Measurements from ENCODE around the gene ARHGAP24. TPM values are rescaled to one million over a fixed set of nuclear protein-coding genes. Genes with fewer than 3 reads are reported as not detected.
"Not testable (repeated sequence)": the region's sequence is repeated elsewhere in the genome, so short reads cannot be mapped to it uniquely, and the experiment has no call there.

The ARHGAP24 gene
- total RNA-seq, 1 donor from 2014 or later, result 11.1 TPM

DNA sequence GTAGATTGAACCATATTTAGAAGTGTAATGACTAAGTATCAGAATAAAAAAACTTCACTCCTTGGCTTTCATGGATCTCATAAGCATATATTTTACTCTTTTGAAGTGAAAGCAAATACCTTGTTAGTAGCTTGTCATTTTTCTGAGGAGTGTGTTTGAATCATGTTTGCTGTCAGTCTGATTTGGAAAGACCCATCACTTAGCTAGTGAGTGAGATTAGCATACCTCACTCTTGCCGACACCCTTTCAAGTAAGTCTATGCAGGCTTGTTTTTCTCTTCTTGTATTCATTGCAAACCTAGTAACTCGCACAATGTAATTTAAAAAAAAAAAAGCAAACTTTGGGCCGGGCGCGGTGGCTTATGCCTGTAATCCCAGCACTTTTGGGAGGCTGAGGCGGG, 360.0 kb downstream of the ARHGAP24 start:
- no peaks in the 10 kb centered on the region for H3K27me3 ChIP-seq (ENCODE audit: control insufficient read depth, insufficient read depth, low read length)
- no peak for FAIRE-seq
- H3K4me3 ChIP-seq (ENCODE audit: low read depth, low read length), result no peak overlapping the region
- H3K36me3 ChIP-seq (ENCODE audit: control insufficient read depth, insufficient read depth, low read length), result no peaks in the 10 kb centered on the region
- TF ChIP-seq, protein P1, sequence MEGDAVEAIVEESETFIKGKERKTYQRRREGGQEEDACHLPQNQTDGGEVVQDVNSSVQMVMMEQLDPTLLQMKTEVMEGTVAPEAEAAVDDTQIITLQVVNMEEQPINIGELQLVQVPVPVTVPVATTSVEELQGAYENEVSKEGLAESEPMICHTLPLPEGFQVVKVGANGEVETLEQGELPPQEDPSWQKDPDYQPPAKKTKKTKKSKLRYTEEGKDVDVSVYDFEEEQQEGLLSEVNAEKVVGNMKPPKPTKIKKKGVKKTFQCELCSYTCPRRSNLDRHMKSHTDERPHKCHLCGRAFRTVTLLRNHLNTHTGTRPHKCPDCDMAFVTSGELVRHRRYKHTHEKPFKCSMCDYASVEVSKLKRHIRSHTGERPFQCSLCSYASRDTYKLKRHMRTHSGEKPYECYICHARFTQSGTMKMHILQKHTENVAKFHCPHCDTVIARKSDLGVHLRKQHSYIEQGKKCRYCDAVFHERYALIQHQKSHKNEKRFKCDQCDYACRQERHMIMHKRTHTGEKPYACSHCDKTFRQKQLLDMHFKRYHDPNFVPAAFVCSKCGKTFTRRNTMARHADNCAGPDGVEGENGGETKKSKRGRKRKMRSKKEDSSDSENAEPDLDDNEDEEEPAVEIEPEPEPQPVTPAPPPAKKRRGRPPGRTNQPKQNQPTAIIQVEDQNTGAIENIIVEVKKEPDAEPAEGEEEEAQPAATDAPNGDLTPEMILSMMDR (IDR thresholded peaks at IDR 0.05; ENCODE audit: insufficient read depth, low read length, severe bottlenecking), result no peak
- DNase-seq (ENCODE audit: low read depth), result no peak

DNA sequence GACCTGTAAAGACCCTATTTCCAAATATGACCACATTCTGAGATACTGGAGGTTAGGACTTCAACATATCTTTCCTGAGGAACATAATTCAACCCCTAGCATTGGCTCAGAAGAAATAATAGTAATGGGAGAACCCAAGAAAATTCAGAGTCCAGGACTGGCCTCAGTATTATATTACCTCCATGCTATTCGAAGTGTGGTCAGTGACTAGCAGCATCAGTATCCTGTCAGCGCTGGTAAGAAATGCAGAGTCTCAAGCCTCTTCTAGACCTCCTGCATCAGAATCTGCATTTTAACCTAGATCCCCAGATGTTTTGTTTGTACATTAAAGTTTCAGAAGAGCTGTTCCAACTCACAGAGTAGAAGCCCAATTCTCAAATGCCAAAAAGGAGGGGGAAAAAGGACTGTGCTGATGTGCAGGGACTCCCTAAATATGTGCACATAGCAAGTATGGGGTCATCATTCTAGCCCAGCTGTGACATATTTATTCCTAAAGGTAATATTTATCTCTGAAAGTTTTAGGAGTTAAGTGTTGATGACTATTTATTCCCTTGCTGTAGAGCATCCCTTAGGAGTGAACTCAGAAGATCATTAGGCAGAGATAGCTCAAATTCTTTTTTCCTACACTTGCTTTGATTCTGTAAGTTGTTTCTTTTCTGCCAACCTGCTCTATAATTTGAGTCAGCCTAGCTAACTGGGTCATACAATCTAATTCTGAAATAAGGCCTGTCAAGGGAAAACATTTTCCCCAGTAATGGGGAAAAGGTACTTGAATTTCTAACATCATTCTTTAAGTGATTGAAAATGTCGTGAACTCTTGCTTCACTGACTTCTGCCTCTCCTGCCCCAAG, 361.9 kb downstream of the ARHGAP24 start:
- no peak overlapping the region for H3K4me3 ChIP-seq (ENCODE audit: low read depth, low read length)
- DNase-seq (ENCODE audit: low read depth), result no peak
- no peak for FAIRE-seq
- no peaks in the 10 kb centered on the region for H3K36me3 ChIP-seq (ENCODE audit: control insufficient read depth, insufficient read depth, low read length)
- TF ChIP-seq, protein P1 (IDR thresholded peaks at IDR 0.05; ENCODE audit: insufficient read depth, low read length, severe bottlenecking), result no peak
- no peaks in the 10 kb centered on the region for H3K27me3 ChIP-seq (ENCODE audit: control insufficient read depth, insufficient read depth, low read length)

DNA sequence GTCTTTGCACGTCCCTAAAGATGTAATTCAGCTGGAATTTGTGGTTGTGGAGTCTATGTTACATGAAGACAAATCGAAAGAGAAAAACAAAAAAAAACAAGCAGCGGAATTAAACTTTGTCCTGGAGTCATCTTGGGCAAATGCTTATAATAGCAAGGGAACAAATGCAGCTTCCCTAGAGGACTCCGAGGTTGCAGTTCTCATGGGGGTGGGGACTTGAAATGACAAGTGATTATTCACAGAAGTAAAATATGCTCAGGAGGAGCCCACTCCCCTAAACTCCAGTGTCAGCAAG, 362.4 kb downstream of the ARHGAP24 start:
- TF ChIP-seq, protein P1 (IDR thresholded peaks at IDR 0.05; ENCODE audit: insufficient read depth, low read length, severe bottlenecking), result no peak
- Histone ChIP-seq H3K27me3 (ENCODE audit: control insufficient read depth, insufficient read depth, low read length) (no peaks in the 10 kb centered on the region), H3K4me3 (ENCODE audit: low read depth, low read length) (no peak overlapping the region), H3K36me3 (ENCODE audit: control insufficient read depth, insufficient read depth, low read length) (no peaks in the 10 kb centered on the region)
- no peak for FAIRE-seq
- no peak for DNase-seq (ENCODE audit: low read depth)

DNA sequence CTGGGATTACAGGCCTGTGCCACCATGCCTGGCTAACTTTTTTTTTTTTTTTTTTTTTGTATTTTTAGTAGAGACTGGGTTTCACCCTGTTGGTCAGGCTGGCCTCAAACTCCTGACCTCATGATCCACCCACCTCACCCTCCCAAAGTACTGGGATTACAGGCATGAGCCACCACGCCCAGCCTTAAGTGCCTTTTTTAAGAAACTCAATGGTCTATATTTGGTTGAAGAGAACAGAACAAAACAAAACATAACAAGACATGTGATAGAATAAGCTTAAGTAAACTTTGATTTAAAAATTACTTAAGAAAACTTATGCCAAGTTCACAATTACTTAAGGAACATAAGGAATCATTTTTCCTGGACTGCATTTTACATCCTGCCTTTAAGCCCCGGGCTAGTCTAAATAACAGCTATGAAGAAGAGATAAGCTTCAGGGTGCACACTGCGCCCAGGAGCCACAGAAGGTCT, 365.1 kb downstream of the ARHGAP24 start:
- not testable (repeated sequence) for FAIRE-seq; DNase-seq (ENCODE audit: low read depth); H3K4me3 ChIP-seq (ENCODE audit: low read depth, low read length); H3K36me3 ChIP-seq (ENCODE audit: control insufficient read depth, insufficient read depth, low read length); H3K27me3 ChIP-seq (ENCODE audit: control insufficient read depth, insufficient read depth, low read length)

- DNase-seq (ENCODE audit: low read depth) (no peak), FAIRE-seq (no peak)
- TF ChIP-seq, protein P1 (IDR thresholded peaks at IDR 0.05; ENCODE audit: insufficient read depth, low read length, severe bottlenecking), result no peak
- no peaks in the 10 kb centered on the region for H3K27me3 ChIP-seq (ENCODE audit: control insufficient read depth, insufficient read depth, low read length)
- no peaks in the 10 kb centered on the region for H3K36me3 ChIP-seq (ENCODE audit: control insufficient read depth, insufficient read depth, low read length)
- no peak overlapping the region for H3K4me3 ChIP-seq (ENCODE audit: low read depth, low read length)
Observed at GRCh38 chr4:85842540-85842939, 367.6 kb downstream of the ARHGAP24 start.

DNA sequence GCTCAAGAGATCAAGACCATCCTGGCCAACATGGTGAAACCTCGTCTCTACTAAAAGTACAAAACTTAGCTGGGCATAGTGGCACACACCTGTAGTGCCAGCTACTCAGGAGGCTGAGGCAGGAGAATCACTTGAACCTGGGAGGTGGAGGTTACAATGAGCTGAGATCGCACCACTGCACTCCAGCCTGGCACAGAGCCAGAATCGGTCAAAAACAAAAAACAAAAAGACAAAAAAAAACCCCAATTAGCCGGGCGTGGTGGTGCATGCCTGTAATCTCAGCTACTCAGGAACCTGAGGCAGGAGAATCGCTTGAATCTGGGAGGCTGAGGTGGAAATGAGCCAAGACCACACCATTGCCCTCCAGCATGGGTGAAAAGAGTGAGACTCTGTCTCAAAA, 378.8 kb downstream of the ARHGAP24 start:
- DNase-seq (ENCODE audit: low read depth); H3K27me3 ChIP-seq (ENCODE audit: control insufficient read depth, insufficient read depth, low read length); FAIRE-seq: not testable (repeated sequence)

GRCh38 chr4:85854546-85854945, 379.6 kb downstream of the ARHGAP24 start:
- DNase-seq (ENCODE audit: low read depth) (no peak), FAIRE-seq (no peak)
- Histone ChIP-seq H3K27me3 (ENCODE audit: control insufficient read depth, insufficient read depth, low read length) (no peaks in the 10 kb centered on the region), H3K4me3 (ENCODE audit: low read depth, low read length) (no peak overlapping the region), H3K36me3 (ENCODE audit: control insufficient read depth, insufficient read depth, low read length) (no peaks in the 10 kb centered on the region)
- TF ChIP-seq, protein P1 (IDR thresholded peaks at IDR 0.05; ENCODE audit: insufficient read depth, low read length, severe bottlenecking), result no peak

More for the DNA sequence above, 378.8 kb downstream of the ARHGAP24 start:
- H3K4me3 ChIP-seq (ENCODE audit: low read depth, low read length); H3K36me3 ChIP-seq (ENCODE audit: control insufficient read depth, insufficient read depth, low read length): not testable (repeated sequence)

All from bronchial epithelial cell (primary cell).